Measurements from ENCODE around the gene PRSS57. TPM values are rescaled to one million over a fixed set of nuclear protein-coding genes. Genes with fewer than 3 reads are reported as not detected.
"Not testable (repeated sequence)": the region's sequence is repeated elsewhere in the genome, so short reads cannot be mapped to it uniquely, and the experiment has no call there.

Gene PRSS57
- total and polyA plus RNA-seq, 7 experiments from 2014 or later, result 0.27 to 2.1 TPM; not detected in 5

DNA sequence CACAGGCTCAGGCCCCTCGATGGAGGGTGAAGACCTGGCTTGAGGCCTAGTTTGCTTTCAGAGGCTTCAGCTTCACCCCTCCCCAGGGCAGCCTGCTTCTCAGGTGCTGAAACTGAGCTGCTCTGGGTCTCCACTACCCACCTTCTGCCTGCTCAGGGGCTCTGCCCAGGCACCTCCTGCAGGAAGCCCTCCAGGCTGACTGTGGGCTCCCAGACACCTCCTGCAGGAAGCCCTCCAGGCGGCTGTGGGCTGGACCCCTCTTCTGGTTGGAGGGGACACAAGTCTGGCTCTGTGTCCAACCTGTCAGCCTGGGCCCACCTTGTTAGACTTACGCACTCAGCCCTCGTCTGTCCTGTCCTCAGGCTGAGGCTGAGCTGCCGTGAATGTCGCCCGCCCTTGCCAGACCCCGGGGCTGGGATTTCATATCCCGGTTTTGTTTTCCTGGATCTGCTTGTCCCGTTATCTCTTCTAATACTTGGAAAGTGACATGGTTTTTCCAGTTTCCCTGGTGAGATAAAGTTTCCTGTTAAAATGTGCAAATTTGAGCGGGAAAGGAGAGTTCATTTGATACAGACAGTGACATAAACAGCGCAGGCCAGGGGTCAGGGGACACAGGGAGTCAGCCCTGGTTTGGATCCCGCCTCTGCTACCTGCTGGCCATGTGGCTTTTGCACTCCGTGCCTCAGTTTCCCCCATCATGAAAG is 34.9 kb upstream of the PRSS57 start:
- Histone ChIP-seq H3K4me1 (ENCODE audit: control insufficient read depth in 2 of 2, insufficient read depth in 2 of 2, low read length in 2 of 2) (no peaks in the 10 kb centered on the region), H3K4me3 (ENCODE audit: low read length) (no peak overlapping the region), H3K36me3 (ENCODE audit: control insufficient read depth in 2 of 3, insufficient read depth in 3 of 3, low read length in 3 of 3) (no peaks in the 10 kb centered on the region), H3K27ac (ENCODE audit: low read depth, low read length) (no peak overlapping the region), H3K9me3 (ENCODE audit: control insufficient read depth in 2 of 3, low read length in 3 of 3) (no peaks in the 10 kb centered on the region), H3K27me3 (ENCODE audit: control insufficient read depth in 2 of 2, insufficient read depth in 2 of 2, low read length in 2 of 2) (no peaks in the 10 kb centered on the region)
- intact Hi-C loops (cut with micrococcal nuclease), result loop anchor here (5.0 kb wide), 2 partner anchors 48 to 143 kb away; partner anchors contain the start of gene HCN2 (in 1 of the 2)
- CTCF ChIA-PET, result no interaction called here
- H3K27me3 Mint-ChIP-seq, result no peaks in the 10 kb centered on the region
- H3K4me1 Mint-ChIP-seq, result peaks cover 0 to 10% (median 5%) of the 10 kb centered on the region in 7 donors
- H3K36me3 Mint-ChIP-seq, result no peaks in the 10 kb centered on the region
- no peak overlapping the region for H3K4me3 Mint-ChIP-seq
- H3K27ac Mint-ChIP-seq, result no peak overlapping the region
- POLR2A ChIA-PET, result no interaction called here
- H3K9me3 Mint-ChIP-seq, result no peaks in the 10 kb centered on the region
- DNase-seq (no peak), ATAC-seq (no peak)

DNA sequence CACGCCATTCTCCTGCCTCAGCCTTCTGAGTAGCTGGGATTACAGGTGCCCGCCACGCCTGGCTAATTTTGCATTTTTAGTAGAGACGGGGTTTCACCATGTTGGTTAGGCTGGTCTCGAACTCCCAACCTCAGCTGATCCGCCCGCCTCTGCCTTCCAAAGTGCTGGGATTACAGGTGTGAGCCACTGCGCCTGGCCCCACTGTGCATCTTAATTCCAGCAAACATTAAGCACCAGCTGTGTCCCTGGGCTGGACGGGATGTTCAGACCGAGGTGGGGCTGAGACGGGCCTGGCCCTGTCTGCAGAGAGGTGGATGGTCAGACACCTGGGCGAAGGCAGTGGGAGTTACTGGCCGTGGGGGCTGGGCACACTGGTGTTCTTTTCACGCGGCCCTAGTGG is 34.3 kb upstream of the PRSS57 start:
- H3K9me3 ChIP-seq (ENCODE audit: control insufficient read depth in 2 of 3, low read length in 3 of 3); H3K27me3 Mint-ChIP-seq; ATAC-seq; H3K4me1 ChIP-seq (ENCODE audit: control insufficient read depth in 2 of 2, insufficient read depth in 2 of 2, low read length in 2 of 2); H3K27ac ChIP-seq (ENCODE audit: low read depth, low read length); H3K27ac Mint-ChIP-seq; DNase-seq; POLR2A ChIA-PET; H3K36me3 ChIP-seq (ENCODE audit: control insufficient read depth in 2 of 3, insufficient read depth in 3 of 3, low read length in 3 of 3); CTCF ChIA-PET; H3K4me3 ChIP-seq (ENCODE audit: low read length); H3K27me3 ChIP-seq (ENCODE audit: control insufficient read depth in 2 of 2, insufficient read depth in 2 of 2, low read length in 2 of 2); H3K4me3 Mint-ChIP-seq; H3K9me3 Mint-ChIP-seq; H3K4me1 Mint-ChIP-seq; H3K36me3 Mint-ChIP-seq; intact Hi-C loops (cut with micrococcal nuclease): not testable (repeated sequence)

DNA sequence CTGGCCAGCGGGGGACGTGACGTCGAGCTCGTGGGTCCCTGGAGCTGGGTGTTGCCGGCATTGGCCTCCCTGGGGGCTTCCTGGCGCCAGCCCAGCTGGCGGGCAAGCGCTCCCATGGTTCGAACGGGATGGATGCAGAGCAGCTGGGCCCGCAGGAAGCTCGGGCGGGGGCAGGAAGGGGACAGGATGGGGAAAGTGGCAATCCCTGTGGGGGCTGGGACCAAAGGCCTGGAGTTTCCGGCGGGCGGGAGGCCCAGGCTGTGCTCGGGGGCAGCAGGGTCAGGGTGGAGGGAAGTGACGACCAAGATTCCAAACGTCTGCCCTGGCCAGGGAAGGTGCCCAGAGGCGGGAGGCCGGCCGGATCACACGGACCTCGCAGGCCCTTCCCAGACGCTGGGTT is 32.8 kb upstream of the PRSS57 start:
- no peak overlapping the region for H3K4me3 Mint-ChIP-seq
- DNase-seq (no peak), ATAC-seq (no peak)
- Histone ChIP-seq H3K27me3 (ENCODE audit: control insufficient read depth in 2 of 2, insufficient read depth in 2 of 2, low read length in 2 of 2) (no peaks in the 10 kb centered on the region), H3K9me3 (ENCODE audit: control insufficient read depth in 2 of 3, low read length in 3 of 3) (no peaks in the 10 kb centered on the region), H3K27ac (ENCODE audit: low read depth, low read length) (no peak overlapping the region), H3K36me3 (ENCODE audit: control insufficient read depth in 2 of 3, insufficient read depth in 3 of 3, low read length in 3 of 3) (no peaks in the 10 kb centered on the region), H3K4me1 (ENCODE audit: control insufficient read depth in 2 of 2, insufficient read depth in 2 of 2, low read length in 2 of 2) (no peaks in the 10 kb centered on the region), H3K4me3 (ENCODE audit: low read length) (no peak overlapping the region)
- intact Hi-C loops (cut with micrococcal nuclease), result no loop called here
- ChIA-PET CTCF (no interaction called here), POLR2A (no interaction called here)
- peaks cover 0 to 7% (median 0%) of the 10 kb centered on the region in 5 donors for H3K27me3 Mint-ChIP-seq
- no peaks in the 10 kb centered on the region for H3K9me3 Mint-ChIP-seq
- no peaks in the 10 kb centered on the region for H3K36me3 Mint-ChIP-seq
- no peak overlapping the region for H3K27ac Mint-ChIP-seq
- peaks cover 0 to 2% (median 0%) of the 10 kb centered on the region in 7 donors for H3K4me1 Mint-ChIP-seq

DNA sequence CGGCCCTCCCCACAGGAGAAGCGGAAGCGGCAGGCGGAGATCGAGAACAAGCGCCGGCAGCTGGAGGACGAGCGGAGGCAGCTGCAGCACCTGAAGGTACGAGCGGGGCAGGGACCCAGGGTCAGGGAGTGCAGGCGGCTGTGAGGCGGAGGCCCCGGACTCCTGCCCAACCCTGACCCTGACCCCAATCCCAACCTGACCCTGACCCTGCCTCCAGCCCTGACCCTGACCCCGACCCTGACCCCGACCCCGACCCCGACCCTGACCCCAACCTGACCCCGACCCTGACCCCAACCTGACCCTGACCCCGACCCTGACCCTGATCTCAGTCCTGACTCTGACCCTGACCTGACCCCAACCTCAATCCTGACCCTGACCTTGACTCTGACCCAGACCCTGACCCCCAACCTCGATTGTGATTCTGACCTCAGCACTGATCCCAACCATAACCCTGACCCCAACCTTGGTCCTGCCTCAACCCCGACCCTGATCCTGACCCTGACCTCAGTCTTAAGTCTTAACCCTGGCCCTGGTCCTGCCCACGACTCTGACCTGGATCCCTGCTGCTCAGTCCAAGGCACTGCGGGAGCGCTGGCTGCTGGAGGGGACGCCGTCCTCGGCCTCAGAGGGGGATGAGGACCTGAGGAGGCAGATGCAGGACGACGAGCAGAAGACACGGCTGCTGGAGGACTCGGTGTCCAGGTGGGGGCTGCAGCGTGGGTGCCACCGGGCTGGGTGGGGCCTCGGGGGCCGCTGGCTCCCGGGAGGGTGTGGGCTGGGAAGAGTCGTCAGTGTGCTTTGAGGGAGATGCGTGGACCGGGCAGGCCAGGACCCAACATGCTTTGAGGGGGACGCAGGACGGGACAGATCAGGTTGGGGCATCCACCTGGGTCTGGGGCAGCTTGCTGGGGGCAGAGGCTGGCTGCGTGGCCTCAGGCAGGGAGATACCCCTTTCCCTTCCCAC is 32.0 kb upstream of the PRSS57 start:
- CTCF ChIA-PET, result no interaction called here
- Mint-ChIP-seq H3K4me3 (no peak overlapping the region), H3K9me3 (no peaks in the 10 kb centered on the region), H3K4me1 (no peaks in the 10 kb centered on the region), H3K27me3 (peaks cover 0 to 10% (median 0%) of the 10 kb centered on the region in 5 donors), H3K27ac (no peak overlapping the region), H3K36me3 (no peaks in the 10 kb centered on the region)
- intact Hi-C loops (cut with micrococcal nuclease), result no loop called here
- POLR2A ChIA-PET, result no interaction called here
- ATAC-seq, result no peak
- DNase-seq, result no peak
- no peaks in the 10 kb centered on the region for H3K4me1 ChIP-seq (ENCODE audit: control insufficient read depth in 2 of 2, insufficient read depth in 2 of 2, low read length in 2 of 2)
- H3K4me3 ChIP-seq (ENCODE audit: low read length), result no peak overlapping the region
- H3K36me3 ChIP-seq (ENCODE audit: control insufficient read depth in 2 of 3, insufficient read depth in 3 of 3, low read length in 3 of 3), result no peaks in the 10 kb centered on the region
- H3K9me3 ChIP-seq (ENCODE audit: control insufficient read depth in 2 of 3, low read length in 3 of 3), result no peaks in the 10 kb centered on the region
- H3K27ac ChIP-seq (ENCODE audit: low read depth, low read length), result no peak overlapping the region
- H3K27me3 ChIP-seq (ENCODE audit: control insufficient read depth in 2 of 2, insufficient read depth in 2 of 2, low read length in 2 of 2), result no peaks in the 10 kb centered on the region

DNA sequence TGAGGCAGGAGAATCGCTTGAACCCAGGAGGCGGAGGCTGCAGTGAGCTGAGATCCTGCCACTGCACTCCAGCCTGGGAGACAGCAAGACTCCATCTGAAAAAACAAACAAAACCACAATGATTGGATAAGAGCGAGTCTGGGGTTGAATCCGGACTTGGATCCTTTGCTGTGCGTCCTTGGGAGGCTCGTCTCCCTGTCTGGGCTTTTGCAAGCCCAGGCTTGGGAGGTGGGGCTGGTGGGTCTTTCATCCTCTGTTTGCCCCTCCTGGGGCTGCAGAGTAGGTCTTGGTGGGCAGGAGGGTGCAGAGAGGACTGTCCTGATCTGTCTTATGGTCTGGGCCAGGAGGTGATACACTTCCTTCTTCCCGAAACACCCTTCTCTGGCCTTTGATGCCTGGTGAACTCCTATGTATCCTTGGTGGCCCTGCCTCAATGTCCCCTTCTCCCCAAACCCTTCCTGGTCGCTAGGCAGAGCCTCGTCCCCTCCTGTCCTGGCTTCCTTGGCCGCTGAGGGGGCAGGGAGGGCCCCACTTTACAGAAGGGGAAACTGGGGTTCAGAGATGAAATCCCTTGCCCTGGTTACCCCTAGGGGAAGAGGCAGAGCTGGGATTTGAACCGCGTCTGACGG is 30.3 kb upstream of the PRSS57 start:
- DNase-seq, result no peak
- no peak overlapping the region for H3K4me3 ChIP-seq (ENCODE audit: low read length)
- no peak for ATAC-seq
- ChIA-PET POLR2A (no interaction called here), CTCF (no interaction called here)
- no peaks in the 10 kb centered on the region for H3K4me1 ChIP-seq (ENCODE audit: control insufficient read depth in 2 of 2, insufficient read depth in 2 of 2, low read length in 2 of 2)
- Mint-ChIP-seq H3K27ac (no peak overlapping the region), H3K9me3 (no peaks in the 10 kb centered on the region), H3K4me3 (no peak overlapping the region), H3K27me3 (peaks cover 0 to 11% (median 5%) of the 10 kb centered on the region in 5 donors), H3K36me3 (no peaks in the 10 kb centered on the region), H3K4me1 (peaks cover 0 to 2% (median 0%) of the 10 kb centered on the region in 7 donors)
- H3K27ac ChIP-seq (ENCODE audit: low read depth, low read length), result no peak overlapping the region
- H3K9me3 ChIP-seq (ENCODE audit: control insufficient read depth in 2 of 3, low read length in 3 of 3), result no peaks in the 10 kb centered on the region
- intact Hi-C loops (cut with micrococcal nuclease), result no loop called here
- no peaks in the 10 kb centered on the region for H3K27me3 ChIP-seq (ENCODE audit: control insufficient read depth in 2 of 2, insufficient read depth in 2 of 2, low read length in 2 of 2)
- no peaks in the 10 kb centered on the region for H3K36me3 ChIP-seq (ENCODE audit: control insufficient read depth in 2 of 3, insufficient read depth in 3 of 3, low read length in 3 of 3)

DNA sequence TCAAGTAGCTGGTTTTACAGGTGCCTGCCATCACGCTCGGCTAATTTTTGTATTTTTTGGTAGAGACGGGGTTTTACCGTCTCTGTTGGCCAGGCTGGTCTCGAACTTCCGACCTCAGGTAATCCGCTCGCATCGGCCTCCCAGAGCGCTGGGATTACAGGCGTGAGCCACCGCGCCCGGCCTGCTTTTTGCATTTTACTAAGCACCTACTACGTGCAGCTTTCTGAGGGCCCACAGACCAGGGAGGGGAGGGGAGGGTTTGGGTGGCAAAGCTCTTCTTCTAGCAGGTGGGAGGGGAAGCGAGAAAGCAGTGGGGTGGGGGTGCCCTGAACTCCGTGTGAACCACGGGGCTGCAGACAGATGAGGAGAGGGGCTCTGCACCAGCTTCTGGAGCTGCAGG is 28.5 kb upstream of the PRSS57 start:
- Mint-ChIP-seq H3K4me3 (no peak overlapping the region), H3K9me3 (no peaks in the 10 kb centered on the region), H3K36me3 (no peaks in the 10 kb centered on the region), H3K4me1 (peaks cover 0 to 2% (median 0%) of the 10 kb centered on the region in 7 donors), H3K27ac (no peak overlapping the region), H3K27me3 (peaks cover 0 to 16% (median 5%) of the 10 kb centered on the region in 5 donors)
- Histone ChIP-seq H3K4me1 (ENCODE audit: control insufficient read depth in 2 of 2, insufficient read depth in 2 of 2, low read length in 2 of 2) (no peaks in the 10 kb centered on the region), H3K27me3 (ENCODE audit: control insufficient read depth in 2 of 2, insufficient read depth in 2 of 2, low read length in 2 of 2) (no peaks in the 10 kb centered on the region), H3K27ac (ENCODE audit: low read depth, low read length) (no peak overlapping the region), H3K9me3 (ENCODE audit: control insufficient read depth in 2 of 3, low read length in 3 of 3) (no peaks in the 10 kb centered on the region), H3K4me3 (ENCODE audit: low read length) (no peak overlapping the region), H3K36me3 (ENCODE audit: control insufficient read depth in 2 of 3, insufficient read depth in 3 of 3, low read length in 3 of 3) (no peaks in the 10 kb centered on the region)
- ATAC-seq, result no peak
- POLR2A ChIA-PET, result no interaction called here
- intact Hi-C loops (cut with micrococcal nuclease), result no loop called here
- DNase-seq, result no peak
- CTCF ChIA-PET, result no interaction called here

Measured in naive thymus-derived CD4-positive, alpha-beta T cell (primary cell).